ENCODE measurements around the gene TTC28.

TTC28 gene

GRCh38 chr22:28438183-28438768 is 241.4 kb downstream of the TTC28 start:
- DNase-seq, result no peak

DNA sequence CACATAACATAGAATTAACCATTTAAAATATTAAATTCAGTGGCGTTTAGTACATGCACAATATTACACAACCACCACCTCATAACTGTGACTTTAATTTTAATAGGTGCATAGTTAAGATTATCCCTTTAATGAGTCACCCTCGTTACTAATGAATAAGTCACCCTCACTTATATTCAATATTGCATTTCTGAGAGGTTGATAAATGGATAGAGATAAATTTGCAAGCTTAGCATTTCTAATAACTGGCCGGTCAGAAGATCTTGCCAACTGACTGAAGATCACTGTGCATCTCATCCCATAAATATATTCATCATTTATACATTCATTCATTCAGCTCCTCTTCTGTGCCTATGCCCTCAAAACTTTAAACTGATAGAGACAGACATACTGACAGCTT is 243.7 kb downstream of the TTC28 start:
- DNase-seq, result no peak

- DNase-seq, result no peak
These were observed 244.4 kb downstream of the TTC28 start for GRCh38 chr22:28435140-28435768.

- DNase-seq, result no peak
These were observed 249.1 kb downstream of the TTC28 start for GRCh38 chr22:28430466-28431025.

DNA sequence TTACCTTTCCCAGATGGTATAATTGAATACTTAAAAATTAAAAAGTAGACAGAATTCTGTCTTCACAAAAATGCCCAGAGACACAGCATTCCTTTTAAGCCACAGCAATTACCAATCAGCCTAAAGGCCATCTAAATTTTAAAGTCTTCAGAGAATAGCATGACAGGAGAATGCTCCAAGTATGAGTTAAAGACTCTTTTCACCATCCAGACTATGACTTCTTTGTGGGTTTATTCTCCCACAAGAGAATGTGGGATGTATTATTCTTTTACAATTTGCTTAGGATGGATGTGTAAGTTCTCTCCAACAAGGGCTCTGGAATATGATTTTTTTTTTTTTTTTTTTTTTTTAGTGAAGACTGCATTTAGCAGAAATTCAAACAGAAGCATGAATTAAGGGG is 249.9 kb downstream of the TTC28 start:
- no peak for DNase-seq

DNA sequence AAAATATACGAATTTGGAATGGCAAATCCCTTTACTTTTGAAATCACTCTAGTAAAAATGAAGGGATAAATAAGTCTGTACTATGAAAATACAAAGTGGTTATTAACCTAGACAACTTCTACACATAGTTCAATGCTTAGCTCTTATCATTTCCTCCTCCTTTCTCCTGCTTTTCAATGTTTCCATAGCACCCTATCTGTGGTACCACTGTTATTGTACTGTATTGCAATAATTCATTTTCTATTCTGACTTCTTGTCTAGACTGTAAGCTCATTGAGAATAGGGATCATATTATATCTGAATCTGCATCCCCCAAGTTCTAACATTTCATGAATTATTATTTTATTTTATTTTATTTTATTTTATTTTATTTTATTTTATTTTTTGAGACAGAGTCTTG is 251.4 kb downstream of the TTC28 start:
- DNase-seq, result no peak

- no peak for DNase-seq
These were observed 253.1 kb downstream of the TTC28 start for GRCh38 chr22:28426346-28427132.

DNA sequence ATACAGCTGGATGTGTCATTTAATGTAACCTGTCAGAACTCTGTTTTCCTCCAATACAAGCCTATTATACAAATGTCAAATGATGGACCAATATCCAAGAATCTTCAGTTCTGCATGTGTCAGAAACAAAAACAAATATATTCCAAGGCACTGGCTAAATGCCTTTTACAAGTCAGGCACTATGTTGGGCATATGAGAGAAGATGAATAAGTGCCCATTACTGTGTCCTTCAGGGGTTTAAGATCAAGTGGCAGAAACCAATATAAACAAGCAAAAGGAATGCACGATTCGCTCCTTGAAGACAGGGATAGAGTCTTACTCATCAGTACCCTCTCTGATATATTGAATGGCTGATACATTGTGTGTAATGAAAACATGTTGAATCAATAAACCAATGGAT is 254.4 kb downstream of the TTC28 start:
- no peak for DNase-seq

DNA sequence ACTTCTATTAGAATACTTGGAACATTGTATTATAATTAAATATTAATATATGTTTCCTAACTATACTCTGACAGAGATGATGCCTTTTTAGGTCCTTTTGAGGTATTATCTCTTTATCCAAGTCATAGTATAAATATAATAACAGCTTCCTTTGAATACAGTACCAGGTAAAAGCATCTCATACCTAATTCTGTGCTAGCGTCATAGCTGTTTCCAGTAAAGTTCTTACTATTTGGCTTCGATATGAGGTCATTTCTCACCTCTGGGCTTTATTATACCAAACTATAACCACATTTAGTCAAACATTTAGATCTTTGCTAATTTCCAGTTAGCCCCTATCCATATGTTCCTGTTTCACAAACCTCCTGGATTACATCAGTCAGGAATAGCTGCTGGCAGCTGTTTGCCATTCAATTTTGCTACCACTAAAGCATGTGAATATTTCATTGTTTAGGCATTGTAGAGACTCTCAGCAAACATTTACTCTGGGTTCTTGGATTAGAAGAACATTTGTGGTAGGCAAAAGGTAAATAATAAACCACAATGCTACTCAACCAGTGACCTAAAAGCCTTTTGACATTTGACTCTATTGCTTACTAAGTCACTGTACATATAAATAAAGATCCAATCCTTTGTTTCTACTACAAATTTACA is 255.1 kb downstream of the TTC28 start:
- DNase-seq, result no peak

DNA sequence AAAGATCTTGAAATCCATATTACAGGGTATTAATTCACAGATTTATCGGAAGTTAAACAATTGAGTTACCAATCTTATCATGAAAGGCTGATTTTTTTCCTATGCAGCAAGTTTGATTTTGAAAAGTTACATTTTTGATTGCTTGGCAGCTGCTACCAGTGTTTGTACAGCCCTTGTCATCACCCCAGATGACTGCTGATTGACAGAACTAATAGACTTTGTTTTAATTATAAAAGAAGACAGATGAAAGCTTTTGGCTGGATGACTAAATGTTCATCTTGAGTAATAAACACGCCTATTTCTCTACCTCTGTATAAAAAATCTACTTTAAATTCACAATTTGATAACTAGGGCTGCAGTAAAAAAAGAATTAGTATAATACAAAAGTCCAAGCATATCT is 259.7 kb downstream of the TTC28 start:
- no peak for DNase-seq

GRCh38 chr22:28418008-28418407 is 261.6 kb downstream of the TTC28 start:
- DNase-seq, result no peak

- no peak for DNase-seq
These were observed 262.2 kb downstream of the TTC28 start for GRCh38 chr22:28417431-28417830.

- no peak for DNase-seq
These were observed 264.7 kb downstream of the TTC28 start for GRCh38 chr22:28414913-28415312.

GRCh38 chr22:28413612-28414399 is 265.8 kb downstream of the TTC28 start:
- DNase-seq, result no peak

GRCh38 chr22:28412109-28412508 is 267.5 kb downstream of the TTC28 start:
- DNase-seq, result no peak

- no peak for DNase-seq
These were observed 268.5 kb downstream of the TTC28 start for GRCh38 chr22:28411125-28411524.

DNA sequence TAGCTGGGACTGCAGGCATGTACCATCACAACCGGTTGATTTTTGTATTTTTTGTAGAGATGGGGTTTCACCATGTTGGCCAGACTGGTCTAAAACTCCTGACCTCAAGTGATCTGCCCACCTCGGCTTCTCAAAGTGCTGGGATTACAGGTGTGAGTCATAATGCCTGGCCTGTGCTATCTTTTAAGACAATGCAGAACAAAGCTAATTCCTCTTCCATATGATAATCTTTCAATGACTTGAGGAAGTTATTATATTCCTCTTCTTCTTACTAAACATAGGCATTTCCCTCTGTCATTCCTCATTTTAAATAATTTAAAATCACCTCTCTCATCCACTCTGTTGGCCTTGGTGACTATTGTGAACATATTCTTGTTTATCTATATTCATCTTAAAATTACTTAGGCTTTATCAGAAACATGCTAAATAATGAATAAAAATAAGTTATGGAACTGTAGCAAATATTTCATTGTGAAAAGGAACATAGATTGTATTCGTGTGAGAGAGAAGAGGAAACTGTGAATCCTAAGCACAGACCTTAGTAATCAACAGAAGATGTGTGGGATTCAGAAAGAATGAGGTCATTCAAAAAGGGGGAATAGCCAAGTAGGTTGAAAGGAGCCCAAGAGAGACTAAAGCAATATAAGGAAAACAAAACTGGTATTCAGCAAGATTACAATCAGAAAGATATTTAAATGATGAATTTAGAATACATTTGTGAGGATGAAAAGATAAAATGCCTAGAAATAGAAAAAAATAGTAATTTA is 269.4 kb downstream of the TTC28 start:
- no peak for DNase-seq

GRCh38 chr22:28408709-28409108 is 270.9 kb downstream of the TTC28 start:
- DNase-seq, result no peak

- no peak for DNase-seq
These were observed 272.0 kb downstream of the TTC28 start for GRCh38 chr22:28407645-28408044.

DNA sequence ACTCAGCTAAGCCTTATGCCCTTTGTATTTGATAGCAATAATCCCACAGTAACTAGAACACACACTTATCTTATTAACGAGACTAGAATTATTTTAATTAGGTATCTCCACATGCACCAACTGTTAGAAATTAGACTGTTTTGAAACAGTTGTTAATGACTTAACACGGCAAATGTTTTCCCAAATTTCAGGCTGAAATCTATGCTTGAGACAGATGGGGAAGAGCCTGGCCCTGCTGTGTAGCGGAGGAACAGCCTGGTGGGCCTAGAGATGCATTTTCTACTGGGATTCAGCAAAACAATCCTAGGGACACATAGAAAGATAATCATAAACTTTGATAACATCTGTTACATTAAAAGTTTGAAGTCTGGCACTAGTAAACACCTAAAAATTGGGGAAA is 273.4 kb downstream of the TTC28 start:
- DNase-seq, result no peak

GRCh38 chr22:28405588-28405987 is 274.1 kb downstream of the TTC28 start:
- DNase-seq, result no peak

GRCh38 chr22:28402539-28402938 is 277.1 kb downstream of the TTC28 start:
- DNase-seq, result no peak

All from NCI-H2107 (cell line).